Activated CD4-positive, CD25-positive, alpha-beta regulatory T cell (primary cell): ENCODE results near the gene NPBWR2.
"Not testable (repeated sequence)": the region's sequence is repeated elsewhere in the genome, so short reads cannot be mapped to it uniquely, and the experiment has no call there.

Experiments used
- DNase-seq, 4 experiments: peaks; one replicate each; lab custom pipeline; 2025; lab: John Stamatoyannopoulos, UW

NPBWR2 gene

GRCh38 chr20:64144144-64144912 is 37.0 kb upstream of the NPBWR2 start:
- no peak for DNase-seq

- no peak for DNase-seq
Observed at GRCh38 chr20:64143018-64143801, 35.8 kb upstream of the NPBWR2 start.

GRCh38 chr20:64142590-64142989 is 35.2 kb upstream of the NPBWR2 start:
- no peak for DNase-seq

- no peak for DNase-seq
Observed at GRCh38 chr20:64140956-64141355, 33.6 kb upstream of the NPBWR2 start.

GRCh38 chr20:64140061-64140931 is 32.9 kb upstream of the NPBWR2 start:
- DNase-seq, result no peak

GRCh38 chr20:64139199-64140060 is 32.1 kb upstream of the NPBWR2 start:
- DNase-seq, result no peak

- no peak for DNase-seq
Observed at GRCh38 chr20:64138276-64138815, 31.0 kb upstream of the NPBWR2 start.

- DNase-seq, result no peak
Observed at GRCh38 chr20:64137598-64138031, 30.2 kb upstream of the NPBWR2 start.

- DNase-seq, result no peak
Observed at GRCh38 chr20:64136004-64136710, 28.8 kb upstream of the NPBWR2 start.

- not testable (repeated sequence) for DNase-seq
Observed at GRCh38 chr20:64134744-64135143, 27.4 kb upstream of the NPBWR2 start.

GRCh38 chr20:64133951-64134407 is 26.6 kb upstream of the NPBWR2 start:
- DNase-seq, result no peak

- no peak for DNase-seq
Observed at GRCh38 chr20:64131406-64131805, 24.0 kb upstream of the NPBWR2 start.

- DNase-seq, result no peak
Observed at GRCh38 chr20:64130876-64131275, 23.5 kb upstream of the NPBWR2 start.

- no peak for DNase-seq
Observed at GRCh38 chr20:64130271-64130670, 22.9 kb upstream of the NPBWR2 start.

- no peak for DNase-seq
Observed at GRCh38 chr20:64129146-64129782, 21.9 kb upstream of the NPBWR2 start.

GRCh38 chr20:64123517-64123916 is 16.2 kb upstream of the NPBWR2 start:
- not testable (repeated sequence) for DNase-seq

- not testable (repeated sequence) for DNase-seq
Observed at GRCh38 chr20:64122927-64123326, 15.6 kb upstream of the NPBWR2 start.

- DNase-seq, result no peak
Observed at GRCh38 chr20:64121586-64121985, 14.2 kb upstream of the NPBWR2 start.

GRCh38 chr20:64119681-64120341 is 12.4 kb upstream of the NPBWR2 start:
- DNase-seq, result no peak
